Caki2 (cell line): ENCODE results near the gene NUDT9. TPM values are rescaled to one million over a fixed set of nuclear protein-coding genes. Genes with fewer than 3 reads are reported as not detected.
A peak's percentile ranks its signal among the peaks of the same experiment; 100 is the strongest.
"Not testable (repeated sequence)": the region's sequence is repeated elsewhere in the genome, so short reads cannot be mapped to it uniquely, and the experiment has no call there.

Source experiments
- DNase-seq: peaks from one replicate; pipeline ENCODE4 v3.0.0-alpha.2; 2015; ENCODE audit warnings: low read depth
- in situ Hi-C: cut with HindIII; loops from 2 replicates; pipeline ENCODE4 v1.10.0; 2016; ENCODE audit warnings: low sequenced_read_pairs, low pct_unique_long_range_greater_than_20kb, mixed read lengths
- total RNA-seq: library from RNA; depleted of rRNA; stranded (reverse); fragments of >200 nt; shearing (Covaris generic); gene quantifications from 2 replicates; pipeline ENCODE4 v1.2.3, GENCODE V29; 2014; ENCODE audit warnings: low replicate concordance

NUDT9 gene
- total RNA-seq, 1 experiment from 2014 or later = 33.4 TPM

DNA sequence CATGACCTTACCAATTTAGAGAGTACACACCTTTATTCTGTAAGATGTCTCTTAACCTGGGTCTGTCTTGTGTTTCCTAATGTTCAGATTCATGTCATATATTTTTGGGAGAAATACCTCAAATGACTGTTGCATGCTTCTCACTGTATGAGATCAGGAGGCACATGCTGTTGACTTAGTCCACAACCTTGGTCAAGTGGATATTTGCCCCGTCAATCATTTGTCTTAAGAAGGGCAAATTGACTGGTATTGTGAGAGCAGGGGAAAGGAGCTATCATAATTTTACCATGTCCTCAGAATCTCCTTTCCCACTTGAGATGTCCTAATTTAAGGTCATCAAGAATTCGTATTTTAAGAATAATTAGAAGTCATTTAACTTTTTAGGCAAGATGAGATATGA lies 11.0 kb downstream of the NUDT9 start:
- in situ Hi-C loops = no loop called here
- DNase-seq = no peak

- in situ Hi-C loops = no loop called here
- DNase-seq = no peak
Measured at GRCh38 chr4:87442889-87443288, 20.5 kb downstream of the NUDT9 start.

GRCh38 chr4:87444741-87445140 lies 22.4 kb downstream of the NUDT9 start:
- no peak for DNase-seq
- in situ Hi-C loops = no loop called here

GRCh38 chr4:87445964-87446363 lies 23.6 kb downstream of the NUDT9 start:
- in situ Hi-C loops = no loop called here
- DNase-seq = no peak

DNA sequence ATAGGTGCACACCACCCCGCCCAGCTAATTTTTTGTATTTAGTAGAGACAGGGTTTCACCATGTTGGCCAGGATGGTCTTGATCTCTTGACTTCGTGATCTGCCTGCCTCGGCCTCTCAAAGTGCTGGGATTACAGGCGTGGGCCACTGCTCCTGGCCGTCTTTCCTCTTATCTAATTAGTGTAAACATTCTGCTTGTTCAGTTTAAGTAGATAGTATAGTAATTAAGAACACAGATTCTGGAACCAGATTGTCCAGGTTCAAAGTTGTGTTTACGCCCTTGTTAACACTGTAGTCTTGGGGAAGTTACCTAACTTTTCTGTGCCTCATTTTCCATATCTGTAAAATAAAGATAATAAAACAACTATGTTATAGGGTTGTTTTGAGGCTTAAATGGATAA lies 24.0 kb downstream of the NUDT9 start:
- DNase-seq, in situ Hi-C loops: not testable (repeated sequence)

GRCh38 chr4:87451537-87451936 lies 29.2 kb downstream of the NUDT9 start:
- in situ Hi-C loops = no loop called here
- DNase-seq = no peak

GRCh38 chr4:87458913-87459312 lies 36.5 kb downstream of the NUDT9 start:
- DNase-seq = no peak
- in situ Hi-C loops = no loop called here

DNA sequence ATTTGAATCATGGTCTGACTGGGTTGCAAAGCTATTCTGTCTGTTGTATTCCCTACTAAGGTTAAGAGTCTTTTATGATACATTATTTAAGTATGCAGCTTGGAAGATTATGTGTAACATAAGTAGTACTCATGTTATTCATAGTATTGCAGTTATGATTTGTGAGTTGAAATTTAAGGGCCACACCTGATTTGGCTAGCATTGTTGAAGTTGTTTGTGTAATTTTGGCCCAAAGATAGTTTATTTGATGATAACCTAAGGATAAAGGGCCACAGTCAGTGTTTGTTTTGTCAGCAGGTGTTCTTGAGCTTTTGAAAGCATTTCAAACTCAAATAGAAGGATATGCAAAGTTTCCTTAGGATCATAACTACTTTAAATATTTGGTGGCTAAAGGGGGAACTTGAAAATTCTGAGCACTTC lies 38.9 kb downstream of the NUDT9 start:
- no peak for DNase-seq
- in situ Hi-C loops = no loop called here

- no peak for DNase-seq
- in situ Hi-C loops = no loop called here
Measured at GRCh38 chr4:87462102-87462501, 39.7 kb downstream of the NUDT9 start.

DNA sequence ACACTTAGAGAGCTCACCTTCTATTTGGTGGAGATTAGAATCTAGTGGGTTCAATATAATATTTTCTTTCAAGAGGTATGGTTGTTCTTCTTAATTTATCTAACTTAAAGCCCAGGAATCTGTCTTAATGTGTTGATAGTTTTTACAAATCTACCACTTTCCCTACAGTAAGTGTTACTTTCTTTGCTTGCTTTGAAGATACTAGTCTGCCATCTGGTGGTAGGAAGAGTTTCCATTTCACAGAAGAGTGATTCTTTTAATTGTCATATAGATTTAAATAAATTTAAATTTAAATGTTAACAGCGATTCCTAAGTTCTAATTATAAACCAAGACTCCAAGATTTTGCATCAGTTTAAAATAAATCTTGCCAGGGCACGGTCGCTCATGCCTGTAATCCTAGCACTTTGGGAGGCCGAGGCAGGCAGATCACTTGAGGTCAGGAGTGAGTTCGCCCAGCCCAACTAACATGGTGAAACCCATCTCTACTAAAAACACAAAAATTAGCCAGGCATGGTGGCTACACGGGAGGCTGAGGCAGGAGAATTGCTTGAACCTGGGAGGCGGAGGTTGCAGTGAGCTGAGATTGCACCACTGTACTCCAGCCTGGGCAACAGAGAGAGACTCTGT lies 43.5 kb downstream of the NUDT9 start:
- in situ Hi-C loops = no loop called here

GRCh38 chr4:87469390-87469789 lies 47.0 kb downstream of the NUDT9 start:
- in situ Hi-C loops = no loop called here
- DNase-seq = no peak

More for the DNA sequence above, 43.5 kb downstream of the NUDT9 start:
- DNase-seq = peak; percentile 34

- in situ Hi-C loops = no loop called here
- no peak for DNase-seq
Measured at GRCh38 chr4:87476934-87477333, 54.6 kb downstream of the NUDT9 start.

- no peak for DNase-seq
- in situ Hi-C loops = no loop called here
Measured at GRCh38 chr4:87478732-87479250, 56.4 kb downstream of the NUDT9 start.

- DNase-seq = no peak
- in situ Hi-C loops = no loop called here
Measured at GRCh38 chr4:87481377-87481776, 59.0 kb downstream of the NUDT9 start.

GRCh38 chr4:87483247-87483646 lies 60.9 kb downstream of the NUDT9 start:
- in situ Hi-C loops = not testable (repeated sequence)

DNA sequence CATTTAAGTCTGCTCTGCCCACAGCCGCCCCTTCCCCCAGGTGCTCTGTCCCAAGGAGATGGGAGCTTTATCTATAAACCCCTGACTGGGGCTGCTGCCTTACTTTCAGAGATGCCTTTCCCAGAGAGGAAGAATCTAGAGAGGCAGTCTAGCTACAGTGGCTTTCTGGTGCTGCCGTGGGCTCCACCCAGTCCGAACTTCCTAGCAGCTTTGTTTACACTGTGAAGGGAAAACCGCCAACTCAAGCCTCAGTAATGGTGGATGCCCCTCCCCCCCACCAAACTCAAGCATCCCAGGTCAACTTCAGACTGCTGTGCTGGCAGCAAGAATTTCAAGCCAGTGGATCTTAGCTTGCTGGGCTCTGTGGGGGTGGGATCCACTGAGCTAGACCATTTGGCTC lies 66.3 kb downstream of the NUDT9 start:
- in situ Hi-C loops, DNase-seq: not testable (repeated sequence)

More at GRCh38 chr4:87483247-87483646, 60.9 kb downstream of the NUDT9 start:
- not testable (repeated sequence) for DNase-seq

- in situ Hi-C loops = no loop called here
- DNase-seq = no peak
Measured at GRCh38 chr4:87489678-87490077, 67.3 kb downstream of the NUDT9 start.

DNA sequence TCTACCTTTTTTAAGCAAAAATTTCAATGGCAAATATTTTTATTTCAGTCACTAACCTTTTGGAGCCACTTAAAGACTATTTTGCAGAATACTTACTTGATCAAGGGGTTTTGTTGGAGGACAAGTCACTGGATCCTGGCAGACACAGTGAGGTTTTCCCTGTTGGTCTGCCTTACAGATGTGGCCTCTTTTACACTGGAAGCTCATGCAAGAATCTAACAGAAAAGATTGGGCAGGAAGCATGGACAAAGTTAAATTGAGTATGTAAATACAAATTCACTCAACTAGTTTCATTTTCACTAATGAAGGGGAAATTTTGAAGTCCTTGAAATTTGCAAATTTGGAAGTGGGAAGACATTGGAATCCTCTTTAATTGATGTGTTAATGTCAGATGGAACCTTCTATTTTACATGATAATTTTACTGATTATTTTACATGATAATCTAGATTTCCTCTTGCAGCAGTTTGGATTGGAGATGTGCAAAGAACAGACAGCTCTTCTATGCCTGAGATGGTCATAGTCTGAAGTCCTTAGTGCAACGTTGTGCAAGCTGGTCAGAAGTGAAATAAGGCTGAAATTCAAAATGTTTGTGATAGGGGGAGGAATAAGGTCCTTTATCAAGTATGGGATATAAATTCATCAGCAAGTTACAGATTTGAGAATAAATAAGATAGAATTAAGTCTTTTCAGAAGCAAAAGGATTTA lies 68.4 kb downstream of the NUDT9 start:
- in situ Hi-C loops = no loop called here
- DNase-seq = no peak

DNA sequence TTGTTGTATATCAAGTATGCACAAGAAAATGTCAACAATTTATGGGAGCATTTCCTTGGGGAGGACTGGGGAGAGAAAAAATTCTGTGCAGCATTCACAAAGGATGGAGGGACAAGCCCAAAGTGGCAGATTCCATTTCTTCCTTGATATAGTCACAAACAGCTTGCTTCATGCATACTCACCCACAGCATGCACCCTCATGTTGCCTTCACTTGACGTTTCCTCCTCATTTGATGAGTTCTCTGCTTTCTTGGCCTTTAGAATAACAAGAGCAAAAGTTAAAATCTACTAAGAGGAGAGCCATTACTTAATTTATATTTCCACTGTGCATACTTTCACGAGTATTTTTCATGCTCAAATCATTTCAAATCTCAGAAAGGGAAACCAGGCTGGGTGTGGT lies 69.1 kb downstream of the NUDT9 start:
- no peak for DNase-seq
- in situ Hi-C loops = no loop called here

DNA sequence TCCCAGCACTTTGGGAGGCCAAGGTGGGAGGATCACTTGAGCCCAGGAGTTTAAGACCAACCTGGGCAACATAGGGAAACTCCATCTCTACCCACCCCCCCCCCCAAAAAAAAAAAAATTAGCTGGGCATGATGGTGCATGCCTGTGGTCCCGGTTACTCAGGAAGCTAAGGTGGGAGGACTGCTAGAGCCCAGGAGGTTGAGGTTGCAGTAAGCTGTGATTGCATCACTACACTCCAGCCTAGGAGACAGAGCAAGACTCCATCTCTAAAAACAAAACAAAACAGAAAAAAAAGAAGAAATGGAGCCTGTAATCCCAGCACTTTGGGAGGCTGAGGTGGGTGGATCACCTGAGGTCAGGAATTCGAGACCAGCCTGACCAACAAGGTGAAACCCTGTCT lies 69.5 kb downstream of the NUDT9 start:
- DNase-seq, in situ Hi-C loops: not testable (repeated sequence)
